Amniotic stem cell (primary cell): ENCODE data around the gene PKD1.

Source experiments
- DNase-seq: peaks from one replicate; lab custom pipeline; 2025; lab: John Stamatoyannopoulos, UW

The PKD1 gene

DNA sequence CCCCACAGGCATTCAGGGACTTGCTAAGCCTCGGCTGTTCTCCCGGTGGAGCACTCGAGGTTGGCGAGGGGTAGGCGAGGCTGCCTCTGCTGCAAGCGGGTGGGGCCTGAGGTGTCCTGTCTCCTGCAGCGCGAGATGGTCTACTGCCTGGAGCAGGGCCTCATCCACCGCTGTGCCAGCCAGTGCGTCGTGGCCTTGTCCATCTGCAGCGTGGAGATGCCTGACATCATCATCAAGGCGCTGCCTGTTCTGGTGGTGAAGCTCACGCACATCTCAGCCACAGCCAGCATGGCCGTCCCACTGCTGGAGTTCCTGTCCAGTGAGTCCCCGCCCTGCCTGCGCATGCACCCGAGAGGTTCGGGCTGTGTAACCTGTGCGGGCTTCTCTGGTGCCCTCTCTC, 61.6 kb downstream of the PKD1 start:
- DNase-seq = no peak

DNA sequence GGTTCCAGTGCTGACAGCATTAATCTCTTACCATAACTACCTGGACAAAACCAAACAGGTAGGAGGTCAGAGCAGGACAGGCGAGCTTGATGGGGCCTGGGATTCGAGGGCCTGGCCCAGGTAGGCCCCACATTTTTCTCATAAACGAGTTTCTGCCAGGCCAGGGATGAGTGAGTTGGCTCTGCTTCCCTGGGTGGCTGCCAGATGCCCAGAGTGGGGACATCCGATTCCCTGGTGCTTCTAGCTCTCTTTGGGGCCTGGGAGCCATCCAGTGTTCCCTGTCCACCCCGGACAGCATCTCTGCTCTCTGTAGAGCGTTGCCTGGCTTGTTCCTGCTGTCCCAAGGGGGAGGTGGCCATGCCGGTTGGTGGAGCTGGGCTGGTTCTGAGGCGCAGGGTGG, 62.8 kb downstream of the PKD1 start:
- DNase-seq = no peak

DNA sequence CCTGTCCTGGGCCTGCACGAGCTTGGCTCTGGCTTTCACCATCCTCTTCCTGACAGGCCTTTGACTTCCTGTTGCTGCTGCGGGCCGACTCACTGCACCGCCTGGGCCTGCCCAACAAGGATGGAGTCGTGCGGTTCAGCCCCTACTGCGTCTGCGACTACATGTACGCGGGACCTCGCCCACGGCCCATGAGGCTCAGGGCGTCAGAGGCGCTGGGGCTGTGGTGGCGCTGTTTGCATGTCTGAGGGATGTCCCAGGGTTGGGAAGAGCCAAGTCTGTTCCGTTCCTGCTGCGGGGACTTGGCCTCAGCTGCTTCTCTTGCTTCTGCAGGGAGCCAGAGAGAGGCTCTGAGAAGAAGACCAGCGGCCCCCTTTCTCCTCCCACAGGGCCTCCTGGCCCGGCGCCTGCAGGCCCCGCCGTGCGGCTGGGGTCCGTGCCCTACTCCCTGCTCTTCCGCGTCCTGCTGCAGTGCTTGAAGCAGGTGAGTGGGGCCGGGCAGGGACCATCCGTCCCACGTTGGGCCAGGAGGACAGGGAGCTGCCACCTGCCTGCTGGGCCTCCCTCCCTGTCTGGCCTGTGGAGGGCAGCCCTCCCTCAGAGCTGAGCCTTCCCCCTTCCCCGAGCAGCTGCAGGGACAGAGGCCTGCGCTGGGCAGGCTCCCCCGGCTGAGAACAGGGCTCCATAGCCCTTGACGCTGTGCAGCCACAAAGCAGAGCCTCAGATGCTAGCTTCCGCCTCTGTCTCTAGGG, 64.1 kb downstream of the PKD1 start:
- no peak for DNase-seq

DNA sequence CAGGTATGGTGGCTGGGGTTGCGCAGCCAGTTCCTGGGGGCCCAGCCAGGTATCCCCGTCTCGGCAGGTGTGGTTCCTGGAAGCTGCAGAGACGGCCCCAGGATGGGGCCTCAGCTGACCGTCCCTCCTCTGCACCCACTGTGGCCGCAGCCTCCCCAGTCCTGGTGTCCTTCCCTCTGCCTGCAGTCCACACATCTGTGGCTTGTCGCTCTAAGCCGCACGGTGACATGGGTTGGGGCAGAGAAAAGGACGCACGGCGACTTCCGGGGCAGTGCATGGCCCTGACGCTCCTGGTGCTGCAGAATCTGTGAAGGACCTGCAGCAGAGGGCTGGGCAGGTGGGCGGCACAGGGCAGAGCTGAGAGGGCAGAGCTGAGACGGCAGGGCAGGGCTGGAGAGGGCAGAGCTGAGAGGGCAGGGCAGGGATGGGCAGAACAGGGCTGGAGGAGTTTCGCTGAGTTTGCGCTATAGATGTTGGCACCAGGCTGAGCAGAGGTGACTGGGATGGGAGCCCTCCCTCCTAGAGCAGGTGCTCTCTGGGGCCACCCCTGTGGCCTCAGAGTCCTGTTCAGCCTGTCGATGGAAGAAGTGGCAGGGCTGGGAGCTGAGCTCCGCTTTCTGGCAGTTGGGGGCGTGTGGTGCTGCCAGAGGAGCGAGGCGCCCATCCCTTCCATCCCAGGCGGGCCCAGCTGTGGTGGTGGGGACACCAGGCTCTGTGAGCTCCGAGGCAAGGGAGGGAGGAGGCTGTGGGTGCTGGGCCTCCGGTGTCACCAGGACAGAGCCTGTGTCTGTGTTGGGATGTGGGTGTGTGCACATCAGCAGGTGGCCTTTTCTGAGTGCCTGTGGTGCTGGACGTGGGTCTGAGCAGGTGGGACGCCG, 64.9 kb downstream of the PKD1 start:
- no peak for DNase-seq

DNA sequence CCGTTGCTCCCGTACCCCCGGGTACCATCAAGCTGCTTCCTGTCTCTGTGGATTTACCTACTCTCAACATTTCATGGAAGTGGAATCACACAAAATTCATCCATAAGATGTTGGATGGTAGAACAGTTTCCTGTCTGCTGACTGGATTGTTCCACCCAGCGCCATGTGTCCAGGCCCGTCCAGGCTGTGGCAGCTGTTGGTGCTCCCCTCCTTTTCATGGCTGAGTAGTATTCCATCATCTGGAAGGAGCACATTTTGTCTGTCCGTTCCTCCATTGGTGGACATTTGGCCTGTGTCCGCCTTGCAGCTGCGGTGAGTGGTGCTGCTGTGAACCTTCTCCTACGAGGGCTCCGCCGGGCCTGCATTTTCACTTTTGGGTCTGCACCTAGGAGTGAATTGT, 69.6 kb downstream of the PKD1 start:
- no peak for DNase-seq

DNA sequence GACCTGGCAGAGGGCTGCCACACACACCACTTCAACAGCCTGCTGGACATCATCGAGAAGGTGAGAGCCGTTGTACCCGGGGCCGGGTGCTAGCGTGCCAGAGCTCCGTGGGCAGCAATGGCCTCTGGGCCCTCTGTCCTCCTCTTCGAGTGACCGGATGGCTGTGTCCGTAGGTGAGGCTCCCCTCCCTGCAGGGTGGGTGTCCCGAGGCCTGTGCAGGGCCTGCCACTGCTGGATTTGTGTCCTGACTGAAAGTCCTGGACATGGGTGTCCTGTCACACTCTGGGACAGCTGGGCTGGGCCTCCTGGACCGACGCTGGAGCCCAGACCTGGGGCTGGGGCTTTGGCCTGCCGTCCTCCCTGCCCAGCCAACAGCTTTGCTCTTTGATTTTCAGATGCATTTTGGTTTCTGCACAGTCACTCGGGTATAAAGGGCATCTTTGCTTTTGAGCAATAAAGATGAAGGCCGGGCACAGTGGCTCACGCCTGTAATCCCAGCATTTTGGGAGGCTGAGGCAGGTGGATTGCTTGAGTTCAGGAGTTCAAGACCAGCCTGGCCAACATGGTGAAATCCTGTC, 71.2 kb downstream of the PKD1 start:
- no peak for DNase-seq

DNA sequence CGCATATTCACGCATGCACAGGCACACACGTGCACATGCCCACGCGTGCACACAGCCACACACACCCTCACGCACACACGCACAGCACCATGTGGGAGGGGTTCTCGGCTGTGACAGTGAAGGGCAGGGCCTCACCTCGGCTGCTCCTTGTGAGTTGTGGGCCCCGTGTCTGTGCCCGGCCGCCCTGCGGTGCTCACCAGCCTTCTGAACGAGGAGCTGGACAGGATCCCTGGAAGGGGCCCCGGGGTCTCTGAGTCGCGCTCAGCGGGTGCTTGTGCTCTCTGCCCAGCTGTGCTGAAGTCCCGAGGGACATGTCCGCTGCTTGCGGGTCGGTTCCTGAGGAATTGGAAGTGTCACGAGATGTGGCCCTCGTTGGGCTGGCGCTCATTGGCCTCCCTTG, 71.8 kb downstream of the PKD1 start:
- DNase-seq = no peak

DNA sequence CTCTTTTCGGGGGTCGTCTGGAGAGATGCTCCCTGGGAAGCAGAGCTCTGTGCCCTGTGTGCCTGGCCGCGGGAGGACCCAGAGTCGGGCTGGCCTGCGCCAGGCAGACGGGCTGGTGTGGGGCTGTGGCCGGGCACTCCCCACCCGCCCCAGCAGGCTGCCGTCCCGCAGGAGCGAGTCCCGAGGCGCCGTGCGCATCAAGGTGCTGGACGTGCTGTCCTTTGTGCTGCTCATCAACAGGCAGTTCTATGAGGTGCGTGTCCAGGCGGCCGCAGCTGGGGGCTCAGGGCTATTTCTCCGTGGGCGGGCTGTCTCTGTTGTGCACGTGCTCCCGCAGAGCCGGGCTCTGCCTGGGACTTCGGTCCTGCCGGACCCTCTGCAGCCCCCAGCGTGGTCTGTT, 72.9 kb downstream of the PKD1 start:
- no peak for DNase-seq

DNA sequence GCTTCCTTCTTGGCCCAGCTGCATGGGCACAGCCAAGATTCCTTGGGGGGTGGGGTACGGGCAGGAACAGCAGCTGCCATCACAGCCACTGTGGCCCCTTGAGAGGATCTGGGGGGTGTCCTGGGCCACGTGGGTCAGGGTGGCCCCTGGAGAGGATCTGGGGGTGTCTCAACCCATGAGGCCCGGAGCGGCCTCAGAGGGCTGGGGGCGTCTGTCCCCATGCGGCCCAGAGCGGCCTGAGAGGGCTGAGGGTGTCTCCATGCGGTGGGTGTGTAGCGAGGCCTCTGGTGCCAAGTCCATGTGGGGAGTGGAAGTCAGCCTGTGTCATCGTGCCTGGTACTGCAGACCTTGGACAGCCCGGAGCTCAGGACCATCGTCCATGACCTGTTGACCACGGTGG, 74.2 kb downstream of the PKD1 start:
- no peak for DNase-seq

DNA sequence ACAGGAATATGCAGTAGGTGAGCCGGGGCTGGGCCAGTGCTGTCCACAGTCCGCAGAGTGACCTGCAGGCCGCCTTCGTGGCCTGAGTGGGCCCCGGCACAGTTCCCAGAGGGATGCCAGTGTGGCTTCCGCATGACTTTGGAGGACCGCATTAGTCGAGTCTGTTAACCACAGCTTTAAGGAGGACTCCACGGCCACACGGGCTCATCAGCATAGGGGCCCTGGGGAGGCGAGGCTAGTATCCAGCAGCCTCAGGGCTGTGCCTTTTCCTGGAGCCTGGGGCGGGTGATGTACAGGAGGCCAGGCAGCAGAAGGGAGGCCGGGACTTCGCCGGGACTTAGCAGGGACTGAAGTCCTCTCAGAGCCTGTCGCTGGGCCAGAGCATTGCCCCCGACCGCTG, 74.7 kb downstream of the PKD1 start:
- no peak for DNase-seq

DNA sequence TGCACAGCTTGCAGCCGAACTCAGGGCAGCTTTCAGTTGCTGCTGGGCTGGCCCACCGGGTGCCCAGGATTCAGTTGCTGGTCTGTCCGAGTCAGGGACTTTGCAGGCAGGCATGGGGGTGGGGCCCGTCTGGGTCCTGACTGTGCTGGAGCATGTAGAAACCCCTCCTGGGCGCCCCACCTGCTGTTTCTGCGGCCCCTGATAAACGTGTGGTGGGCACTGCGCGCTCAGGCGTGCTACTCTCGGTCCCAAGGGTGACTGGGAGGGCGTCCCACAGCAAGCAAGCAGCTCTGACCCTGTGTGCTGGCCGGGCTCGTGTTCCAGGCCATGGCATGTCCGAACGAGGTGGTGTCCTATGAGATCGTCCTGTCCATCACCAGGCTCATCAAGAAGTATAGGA, 75.4 kb downstream of the PKD1 start:
- no peak for DNase-seq

DNA sequence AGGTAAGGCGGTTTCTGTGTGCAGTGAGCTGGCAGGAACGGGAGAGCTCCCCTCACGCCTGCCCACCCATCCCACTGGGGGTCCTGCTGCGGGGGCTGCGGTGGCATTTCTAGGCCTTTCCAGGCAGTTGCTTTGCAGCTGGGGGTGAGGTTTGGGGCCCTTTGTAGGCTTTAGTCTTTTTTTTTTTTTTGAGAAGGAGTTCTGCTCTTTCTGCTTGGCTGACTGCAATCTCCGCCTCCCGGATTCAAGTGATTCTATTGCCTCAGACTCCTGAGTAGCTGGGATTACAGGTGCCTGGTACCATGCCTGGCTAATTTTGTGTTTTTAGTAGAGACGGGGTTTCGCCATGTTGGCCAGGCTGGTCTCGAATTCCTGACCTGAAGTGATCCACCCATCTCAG, 76.8 kb downstream of the PKD1 start:
- no peak for DNase-seq

DNA sequence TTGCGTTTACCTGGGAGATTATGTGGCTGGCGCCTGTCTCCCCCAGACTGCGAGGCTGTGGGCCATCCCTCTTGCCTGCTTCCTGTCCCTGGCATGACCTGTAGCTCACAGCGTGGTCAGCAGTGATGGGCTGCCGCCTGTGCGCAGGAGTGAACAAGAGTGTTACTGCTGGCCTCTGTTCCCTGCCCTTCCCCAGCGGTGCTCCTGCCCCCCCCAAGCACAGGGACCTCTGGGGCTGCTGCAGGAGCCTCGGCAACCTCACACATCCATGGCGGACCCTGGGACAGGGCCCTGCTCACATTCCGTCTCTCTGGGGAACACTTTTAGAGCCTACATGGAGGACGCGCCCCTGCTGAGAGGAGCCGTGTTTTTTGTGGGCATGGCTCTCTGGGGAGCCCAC, 77.3 kb downstream of the PKD1 start:
- DNase-seq = no peak

DNA sequence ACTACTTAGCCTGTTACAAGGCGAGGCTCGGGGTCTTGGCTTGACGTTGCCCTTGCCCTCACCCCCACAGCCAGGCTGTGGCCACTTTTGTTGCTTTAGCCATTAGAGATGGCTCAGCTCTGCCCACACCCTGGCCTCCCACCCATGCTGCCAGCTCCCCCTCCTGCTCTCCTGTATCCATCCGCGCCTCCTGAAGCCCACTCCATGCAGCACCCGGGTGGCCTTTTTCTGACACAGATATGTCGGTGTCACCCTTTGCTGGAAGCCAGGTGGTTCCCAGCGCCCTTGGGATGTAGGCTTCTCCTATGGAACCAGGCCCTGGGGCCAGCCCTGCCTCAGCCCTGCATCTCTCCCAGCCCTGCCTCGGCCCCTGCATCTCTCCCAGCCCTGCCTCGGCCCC, 78.3 kb downstream of the PKD1 start:
- no peak for DNase-seq

DNA sequence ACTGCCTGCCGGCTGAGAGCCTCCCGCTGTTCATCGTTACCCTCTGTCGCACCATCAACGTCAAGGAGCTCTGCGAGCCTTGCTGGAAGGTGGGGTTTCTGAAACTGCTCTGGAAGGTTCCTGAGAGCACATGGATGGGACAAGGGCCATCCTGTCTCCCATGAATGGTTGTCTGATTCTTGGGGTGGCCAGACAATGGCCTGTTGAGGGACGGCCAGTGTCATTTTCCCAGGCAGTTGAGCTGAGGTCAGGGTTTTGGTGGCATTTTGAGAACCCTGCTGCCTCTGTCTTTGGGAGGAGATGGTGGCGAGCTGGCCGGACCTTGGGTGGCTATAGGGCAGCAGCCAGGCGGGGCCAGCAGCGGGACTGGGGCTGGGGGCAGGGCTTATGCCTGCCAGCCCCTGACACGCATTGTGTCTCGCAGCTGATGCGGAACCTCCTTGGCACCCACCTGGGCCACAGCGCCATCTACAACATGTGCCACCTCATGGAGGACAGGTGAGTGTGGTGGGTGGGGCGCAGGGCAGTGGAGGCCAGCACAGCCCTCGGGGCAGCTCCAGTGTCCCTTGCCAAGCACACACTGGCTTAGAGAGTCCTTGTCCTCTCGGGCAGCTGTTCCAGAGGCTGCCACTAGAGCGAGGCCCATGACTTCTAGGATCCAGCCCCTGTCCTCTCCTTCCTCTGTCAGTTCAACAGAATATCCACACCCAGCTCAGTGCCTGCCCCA, 78.9 kb downstream of the PKD1 start:
- DNase-seq = no peak

DNA sequence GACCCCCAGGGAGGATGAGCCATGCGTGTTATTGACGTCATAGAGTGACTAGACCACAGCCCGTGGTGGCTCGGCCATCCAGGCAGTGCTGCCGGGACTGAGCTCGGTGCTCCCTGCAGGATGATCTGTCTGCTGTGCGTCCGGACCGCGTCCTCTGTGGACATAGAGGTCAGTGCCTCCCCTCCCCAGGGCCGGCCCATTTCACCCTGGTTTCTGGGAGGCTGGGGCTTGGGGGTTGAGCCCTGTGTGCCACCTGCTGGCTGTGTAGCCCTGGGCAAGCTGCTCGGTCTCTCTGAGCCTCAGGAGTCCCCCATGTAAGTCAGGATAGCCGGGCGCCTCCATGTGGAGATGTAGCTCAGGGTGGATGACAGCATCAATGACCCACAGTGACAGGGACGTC, 79.6 kb downstream of the PKD1 start:
- DNase-seq = no peak

DNA sequence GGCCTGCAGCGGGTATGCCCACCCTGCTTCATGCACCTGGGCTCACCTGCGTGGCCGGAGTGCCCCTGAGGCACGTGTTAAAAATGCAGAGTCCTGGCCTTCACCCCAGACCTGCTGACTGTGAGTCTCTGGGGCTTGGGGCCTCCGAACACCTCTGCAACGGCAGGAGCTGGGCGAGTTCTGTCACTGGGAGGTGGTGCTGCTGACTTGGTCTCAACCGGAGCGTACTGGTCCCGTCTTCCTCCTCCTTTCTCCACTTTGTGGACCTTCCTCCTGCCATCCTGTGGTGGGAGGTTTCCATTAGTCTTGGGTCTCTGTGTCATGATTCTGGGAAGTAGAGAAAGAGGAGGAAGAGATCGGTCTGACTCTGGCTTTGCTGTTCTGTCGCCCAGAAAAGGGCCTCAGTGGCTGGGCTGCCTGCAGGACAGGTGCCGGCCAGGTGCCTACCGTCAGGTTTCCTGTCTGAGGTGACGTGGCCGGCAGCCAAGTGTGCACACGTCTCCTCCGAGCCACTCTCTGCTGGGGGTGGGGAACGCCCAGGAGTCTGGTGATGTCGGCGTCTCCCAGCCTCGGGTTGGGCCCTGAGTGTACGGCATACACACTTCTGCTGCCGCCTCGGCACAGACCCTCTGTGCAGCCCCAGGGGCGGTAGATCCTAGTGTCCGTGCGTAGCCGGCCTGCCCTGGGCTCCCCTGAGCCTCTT, 81.0 kb downstream of the PKD1 start:
- no peak for DNase-seq

DNA sequence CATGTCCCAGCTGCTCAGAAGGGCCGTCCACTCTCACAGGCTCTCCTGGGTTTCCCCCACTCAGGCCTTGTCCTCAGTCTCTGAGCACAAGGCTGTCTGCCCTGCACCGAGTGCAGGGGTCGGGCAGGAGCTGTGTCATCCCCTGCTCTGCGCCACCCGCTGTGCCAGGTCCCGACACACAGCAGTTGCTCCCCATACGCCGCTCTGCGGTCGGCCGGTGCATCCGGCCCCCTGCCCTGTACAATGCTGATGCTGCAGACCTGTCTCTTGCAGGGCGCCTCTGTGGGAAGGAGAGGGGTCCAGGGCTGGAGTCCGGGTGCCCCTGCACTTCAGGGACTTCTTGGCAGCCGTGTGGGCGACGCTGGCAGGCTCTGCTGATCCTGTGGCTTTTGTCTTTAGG, 81.8 kb downstream of the PKD1 start:
- no peak for DNase-seq

DNA sequence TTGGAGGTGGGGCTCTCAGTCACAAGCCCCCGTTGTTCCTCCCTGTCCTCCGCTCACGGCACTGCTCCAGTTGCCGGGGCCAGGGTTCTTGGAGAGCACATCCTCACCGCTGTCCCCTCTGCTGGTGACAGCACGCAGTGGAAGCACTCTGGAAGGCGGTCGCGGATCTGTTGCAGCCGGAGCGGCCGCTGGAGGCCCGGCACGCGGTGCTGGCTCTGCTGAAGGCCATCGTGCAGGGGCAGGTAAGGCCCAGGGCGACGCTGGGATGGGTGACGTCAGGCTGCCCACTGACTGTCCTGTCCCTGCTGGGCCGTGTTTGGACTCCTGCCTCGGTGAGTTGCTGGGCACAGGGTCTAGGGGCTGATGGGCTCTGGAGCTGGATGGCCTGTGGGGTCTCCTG, 82.5 kb downstream of the PKD1 start:
- DNase-seq = no peak

DNA sequence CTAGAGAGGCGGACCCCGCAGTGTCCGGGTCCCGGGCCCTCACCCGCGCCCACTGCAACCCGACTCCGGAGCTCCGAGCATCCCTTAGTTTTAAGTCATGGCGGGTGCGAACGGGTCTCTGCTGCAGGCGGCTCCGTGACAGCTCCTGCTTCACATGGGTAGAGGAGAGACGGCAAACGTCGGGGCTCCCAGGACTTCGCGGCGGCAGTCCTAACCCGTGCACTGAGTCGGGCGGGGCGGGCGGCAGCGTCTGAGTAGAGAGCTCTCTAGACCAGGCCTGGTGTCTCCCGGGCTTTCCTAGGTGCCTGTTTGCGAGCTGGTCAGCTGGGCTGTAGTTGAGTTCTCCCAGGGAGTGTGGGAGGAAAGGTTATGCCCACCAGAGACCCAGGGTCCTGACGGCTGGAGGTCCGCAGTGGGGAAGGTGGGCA, 87.6 kb downstream of the PKD1 start:
- DNase-seq = no peak

DNA sequence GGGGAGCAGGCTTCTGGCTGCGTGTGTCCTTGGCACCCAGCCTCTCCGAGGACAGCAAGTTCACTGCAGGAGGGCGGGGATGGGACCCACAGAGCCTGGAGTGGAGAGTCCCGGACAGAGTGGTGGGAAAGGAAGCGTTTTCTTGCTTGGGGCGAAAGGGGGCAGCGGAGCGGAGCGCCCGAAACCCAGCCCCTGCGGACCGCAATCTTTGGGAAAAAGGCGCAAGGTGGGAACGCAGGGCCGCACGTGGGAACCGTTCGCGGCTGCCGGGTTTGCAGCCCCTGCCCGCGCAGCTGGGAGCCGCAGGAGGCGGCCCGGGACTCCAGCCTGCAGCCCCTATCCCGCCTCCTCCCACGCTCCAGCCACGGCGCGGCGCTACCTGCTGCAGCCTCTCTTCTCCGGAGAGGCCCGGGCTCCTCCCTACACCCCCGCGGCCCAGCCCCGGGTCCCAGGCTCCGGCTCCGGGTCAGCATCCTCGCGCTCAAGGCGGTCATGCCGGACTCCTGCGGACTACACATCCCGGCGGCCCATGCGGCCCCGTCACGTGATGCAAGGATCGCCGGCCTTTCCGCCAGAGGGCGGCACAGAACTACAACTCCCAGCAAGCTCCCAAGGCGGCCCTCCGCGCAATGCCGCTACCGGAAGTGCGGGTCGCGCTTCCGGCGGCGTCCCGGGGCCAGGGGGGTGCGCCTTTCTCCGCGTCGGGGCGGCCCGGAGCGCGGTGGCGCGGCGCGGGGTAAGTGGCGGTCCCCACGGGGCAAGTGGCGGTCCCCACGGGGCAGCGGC, 88.2 kb downstream of the PKD1 start, which contains the start of the genes NTHL1 and TSC2:
Gene NTHL1 (minus strand): TSS at position 505 of the 786 bp plus-strand sequence. CDS start 11 bp downstream, at position 494.
Gene TSC2 (plus strand): TSS at position 656 of the 786 bp plus-strand sequence. CDS start 631 bp downstream, outside the sequence.
- DNase-seq = peak; percentile 91
